ENCODE data around the gene EPG5.
"Not testable (repeated sequence)": the region's sequence is repeated elsewhere in the genome, so short reads cannot be mapped to it uniquely, and the experiment has no call there.

The EPG5 gene

GRCh38 chr18:45837283-45838070, 129.7 kb downstream of the EPG5 start:
- no peak for DNase-seq (ENCODE audit: low read depth in 2 of 2)

GRCh38 chr18:45836242-45837205, 130.6 kb downstream of the EPG5 start:
- no peak for DNase-seq (ENCODE audit: low read depth in 2 of 2)

GRCh38 chr18:45835057-45835636, 132.0 kb downstream of the EPG5 start:
- no peak for DNase-seq (ENCODE audit: low read depth in 2 of 2)

GRCh38 chr18:45834306-45834705, 132.8 kb downstream of the EPG5 start:
- no peak for DNase-seq (ENCODE audit: low read depth in 2 of 2)

- DNase-seq (ENCODE audit: low read depth in 2 of 2): no peak
These were observed 133.3 kb downstream of the EPG5 start for GRCh38 chr18:45833846-45834245.

- DNase-seq (ENCODE audit: low read depth in 2 of 2): no peak
These were observed 136.2 kb downstream of the EPG5 start for GRCh38 chr18:45830917-45831316.

GRCh38 chr18:45829855-45830254, 137.3 kb downstream of the EPG5 start:
- DNase-seq (ENCODE audit: low read depth in 2 of 2): no peak

- no peak for DNase-seq (ENCODE audit: low read depth in 2 of 2)
These were observed 138.0 kb downstream of the EPG5 start for GRCh38 chr18:45828917-45829811.

GRCh38 chr18:45826716-45827115, 140.4 kb downstream of the EPG5 start:
- DNase-seq (ENCODE audit: low read depth in 2 of 2): not testable (repeated sequence)

- DNase-seq (ENCODE audit: low read depth in 2 of 2): no peak
These were observed 141.0 kb downstream of the EPG5 start for GRCh38 chr18:45826084-45826483.

GRCh38 chr18:45825258-45826044, 141.7 kb downstream of the EPG5 start, which contains the start of gene SIGLEC15:
TSS of gene SIGLEC15 (plus strand) at chr18:45825675. CDS start at chr18:45825729, 54 bp downstream.
- DNase-seq (ENCODE audit: low read depth in 2 of 2): no peak

- no peak for DNase-seq (ENCODE audit: low read depth in 2 of 2)
These were observed 145.4 kb downstream of the EPG5 start for GRCh38 chr18:45821711-45822110.

- no peak for DNase-seq (ENCODE audit: low read depth in 2 of 2)
These were observed 146.1 kb downstream of the EPG5 start for GRCh38 chr18:45821026-45821425.

- DNase-seq (ENCODE audit: low read depth in 2 of 2): no peak
These were observed 146.9 kb downstream of the EPG5 start for GRCh38 chr18:45820106-45820745.

GRCh38 chr18:45818765-45819164, 148.4 kb downstream of the EPG5 start:
- not testable (repeated sequence) for DNase-seq (ENCODE audit: low read depth in 2 of 2)

GRCh38 chr18:45817543-45817942, 149.6 kb downstream of the EPG5 start:
- DNase-seq (ENCODE audit: low read depth in 2 of 2): no peak

GRCh38 chr18:45814733-45815132, 152.4 kb downstream of the EPG5 start:
- not testable (repeated sequence) for DNase-seq (ENCODE audit: low read depth in 2 of 2)

- not testable (repeated sequence) for DNase-seq (ENCODE audit: low read depth in 2 of 2)
These were observed 160.0 kb downstream of the EPG5 start for GRCh38 chr18:45807144-45807543.

- DNase-seq (ENCODE audit: low read depth in 2 of 2): no peak
These were observed 160.9 kb downstream of the EPG5 start for GRCh38 chr18:45806226-45806625.

GRCh38 chr18:45805551-45805950, 161.6 kb downstream of the EPG5 start:
- DNase-seq (ENCODE audit: low read depth in 2 of 2): no peak
